GM12878 (cell line): ENCODE measurements around the gene LAMA5. TPM values are rescaled to one million over a fixed set of nuclear protein-coding genes. Genes with fewer than 3 reads are reported as not detected.

Source experiments
- ATAC-seq: fragments of 200-7000 bp; cut with Tn5 transposase; 3 replicates; pipeline ENCODE4 v1.9.1; 2020; ENCODE audit warnings: mild to moderate bottlenecking, moderate library complexity
- BruUV-seq: library from RNA; stranded (reverse); fragments of 400-500 nt; replicated peaks from 2 replicates; lab custom pipeline; 2021; lab: Mats Ljungman, UMichigan
- CTCF ChIA-PET: fragments of 300-600 bp; sonication (Branson Sonifier 250); formaldehyde crosslinking; extraction: SDS; loops from one replicate; lab custom pipeline; 2021; ENCODE audit warnings: inconsistent platforms; lab: Yijun Ruan, JAX
- POLR2A ChIA-PET: fragments of 350-600 bp; formaldehyde crosslinking; extraction: SDS; loops from one replicate; lab custom pipeline; 2021; ENCODE audit warnings: inconsistent platforms; lab: Charles Lee
- RAD21 ChIA-PET: fragments of 300-600 bp; sonication (Branson Sonifier 250); formaldehyde crosslinking; loops from one replicate; lab custom pipeline; 2023; ENCODE audit warnings: antibody characterized with exemption; ENCODE audit not compliant: unreplicated experiment; lab: Charles Lee
- SMC1A ChIA-PET: fragments of 300-600 bp; sonication (Branson Sonifier 250); formaldehyde crosslinking; loops from one replicate; lab custom pipeline; 2023; ENCODE audit not compliant: unreplicated experiment, uncharacterized antibody; lab: Charles Lee
- DNase-seq: peaks from one replicate; pipeline ENCODE4 v3.0.0-alpha.2; 2011; ENCODE audit warnings: low read depth, low spot score
- FAIRE-seq: peaks from 3 replicates; lab custom pipeline; 2011; peaks lifted over from hg19 to GRCh38; lab: Jason Lieb, UNC
- H2AFZ ChIP-seq: 2 replicates; pipeline ENCODE4 v1.6.0; 2011; ENCODE audit warnings: low read depth, low read length, control low read depth; ENCODE audit not compliant: control insufficient read depth
- H3K27ac ChIP-seq: 2 replicates; pipeline ENCODE4 v1.5.1; 2011; ENCODE audit warnings: control low read depth; ENCODE audit not compliant: control insufficient read depth, insufficient read depth
- H3K27me3 ChIP-seq, 2 experiments: replicated peaks in 1 of 2; 2 replicates each; pipeline versions ENCODE4 v1.6.0 to v1.6.1; 2011; ENCODE audit warnings: low read length in 1 of 2; ENCODE audit not compliant: control insufficient read depth in 2 of 2, insufficient read depth in 2 of 2
- H3K36me3 ChIP-seq, 2 experiments: 2 replicates each; pipeline ENCODE4 v1.5.1; 2011; ENCODE audit warnings: low read length in 1 of 2; ENCODE audit not compliant: control insufficient read depth in 2 of 2, insufficient read depth in 2 of 2
- H3K4me1 ChIP-seq: 2 replicates; pipeline ENCODE4 v1.6.1; 2011; ENCODE audit warnings: mild to moderate bottlenecking, low read length, moderate library complexity, mixed read lengths; ENCODE audit not compliant: control insufficient read depth, insufficient read depth
- H3K4me2 ChIP-seq: 2 replicates; pipeline ENCODE4 v1.6.0; 2011; ENCODE audit warnings: control low read depth; ENCODE audit not compliant: control insufficient read depth, insufficient read depth
- H3K4me3 ChIP-seq: fragments of 200-600 bp; sonication (generic); 2 replicates; pipeline ENCODE4 v1.5.1; 2016
- H3K79me2 ChIP-seq: 2 replicates; pipeline ENCODE4 v1.6.0; 2011; ENCODE audit warnings: low read length; ENCODE audit not compliant: control insufficient read depth, insufficient read depth
- H3K9ac ChIP-seq: 2 replicates; pipeline ENCODE4 v1.8.0; 2011; ENCODE audit warnings: low read length, control low read depth, mixed read lengths; ENCODE audit not compliant: control insufficient read depth, insufficient read depth
- H3K9me3 ChIP-seq: replicated peaks from 3 replicates; pipeline ENCODE4 v1.5.1; 2011; ENCODE audit warnings: mild to moderate bottlenecking, low read length; ENCODE audit not compliant: control insufficient read depth, insufficient read depth
- H4K20me1 ChIP-seq: 2 replicates; pipeline ENCODE4 v1.6.0; 2011; ENCODE audit not compliant: control insufficient read depth, insufficient read depth
- BCL11A ChIP-seq: IDR thresholded peaks from 2 replicates; pipeline ENCODE4 v1.6.1; 2011; ENCODE audit warnings: low read depth, low read length
- BMI1 ChIP-seq: fragments of 450-650 bp; IDR thresholded peaks from 2 replicates; pipeline ENCODE4 v1.6.1; 2016; ENCODE audit warnings: mild to moderate bottlenecking, moderate library complexity, borderline replicate concordance
- CHD4 ChIP-seq: fragments of 200-600 bp; sonication (generic); IDR thresholded peaks from 2 replicates; pipeline ENCODE4 v1.6.1; 2016; ENCODE audit warnings: mild to moderate bottlenecking
- MXI1 ChIP-seq: fragments of 150-350 bp; IDR thresholded peaks from 2 replicates; pipeline ENCODE4 v1.6.1; 2011; ENCODE audit warnings: low read depth, mild to moderate bottlenecking, inconsistent platforms, low read length, improper control_type of control experiment
- NBN ChIP-seq: fragments of 450-650 bp; IDR thresholded peaks from 2 replicates; pipeline ENCODE4 v1.6.1; 2016
- RAD51 ChIP-seq: fragments of 450-650 bp; IDR thresholded peaks from 2 replicates; pipeline ENCODE4 v1.6.1; 2016; ENCODE audit warnings: moderate library complexity, mild to moderate bottlenecking, inconsistent platforms
- RFX5 ChIP-seq: IDR thresholded peaks from 2 replicates; pipeline ENCODE4 v1.6.1; 2011; ENCODE audit warnings: low read depth, low read length, improper control_type of control experiment
- SKIL ChIP-seq: fragments of 450-650 bp; IDR thresholded peaks from 2 replicates; pipeline ENCODE4 v1.6.1; 2017; ENCODE audit warnings: mild to moderate bottlenecking, low read depth, inconsistent platforms; ENCODE audit not compliant: poor library complexity, severe bottlenecking
- SUZ12 ChIP-seq: fragments of 200-600 bp; sonication (generic); IDR thresholded peaks from one replicate; pipeline ENCODE4 v1.6.1; 2018; ENCODE audit warnings: antibody characterized with exemption, mild to moderate bottlenecking; ENCODE audit not compliant: unreplicated experiment
- WRNIP1 ChIP-seq: IDR thresholded peaks from 2 replicates; pipeline ENCODE4 v1.6.1; 2011; ENCODE audit warnings: low read depth, low read length, improper control_type of control experiment, borderline replicate concordance
- ZBTB40 ChIP-seq: fragments of 450-650 bp; IDR thresholded peaks from 2 replicates; pipeline ENCODE4 v1.6.1; 2016; ENCODE audit warnings: mild to moderate bottlenecking, moderate library complexity, borderline replicate concordance
- ZNF217 ChIP-seq: fragments of 450-650 bp; IDR thresholded peaks from 2 replicates; pipeline ENCODE4 v1.6.1; 2017; ENCODE audit warnings: antibody characterized with exemption, mild to moderate bottlenecking
- ZSCAN29 ChIP-seq: fragments of 450-650 bp; IDR thresholded peaks from 2 replicates; pipeline ENCODE4 v1.6.1; 2017; ENCODE audit warnings: mild to moderate bottlenecking, moderate library complexity
- WGBS: methylation state at CpG from one replicate; pipeline ENCODE4 v1.1.6; 2016; ENCODE audit warnings: low lambda C conversion rate; ENCODE audit not compliant: insufficient replicate concordance, insufficient coverage; ENCODE audit errors: missing lambda C conversion rate; 5-methylcytosine and 5-hydroxymethylcytosine counted together
- in situ Hi-C: fragments of 300-500 bp; cut with MboI; formaldehyde crosslinking; loops from 9 replicates; pipeline ENCODE4 v1.14.3; 2018; ENCODE audit warnings: mixed read lengths
- intact Hi-C: fragments of 100-400 bp; cut with micrococcal nuclease; formaldehyde crosslinking; loops from one replicate; pipeline ENCODE4 v1.14.2; 2022; ENCODE audit not compliant: unreplicated experiment
- polyA plus RNA-seq, 11 experiments: library from polyadenylated mRNA; depleted of rRNA in 4 of 11; unstranded in 6 of 11; stranded (reverse) in 5 of 11; fragments of >200 nt; fragmentation: Nextera tagmentation in 4 of 11; fragmentation: Illumina TruSeq in 1 of 11; extraction: Ambion mirVana in 4 of 11; extraction: Trizol in 1 of 11; gene quantifications; 1 replicate in 1 of 11; 2 replicates in 10 of 11; pipeline versions ENCODE4 v1.2.1 to v1.2.3, GENCODE V29; 2011 to 2016; ENCODE audit warnings: inconsistent platforms in 2 of 11, missing spikeins in 2 of 11, low read depth in 1 of 11
- total RNA-seq, 4 experiments: library from RNA; depleted of rRNA in 3 of 4; stranded (reverse); fragments of >200 nt in 3 of 4; fragmentation: Illumina TruSeq in 1 of 4; extraction: Trizol in 1 of 4; gene quantifications; 2 replicates each; pipeline versions ENCODE4 v1.2.1 to v1.2.3, GENCODE V29; 2013 to 2021

The LAMA5 gene
- total and polyA plus RNA-seq, 10 of the 15 experiments (the other 5 are each of a cell fraction or from before 2014, with no cell fraction given) = 0.09 to 3.1 (median 1.6) TPM; not detected in 3

DNA sequence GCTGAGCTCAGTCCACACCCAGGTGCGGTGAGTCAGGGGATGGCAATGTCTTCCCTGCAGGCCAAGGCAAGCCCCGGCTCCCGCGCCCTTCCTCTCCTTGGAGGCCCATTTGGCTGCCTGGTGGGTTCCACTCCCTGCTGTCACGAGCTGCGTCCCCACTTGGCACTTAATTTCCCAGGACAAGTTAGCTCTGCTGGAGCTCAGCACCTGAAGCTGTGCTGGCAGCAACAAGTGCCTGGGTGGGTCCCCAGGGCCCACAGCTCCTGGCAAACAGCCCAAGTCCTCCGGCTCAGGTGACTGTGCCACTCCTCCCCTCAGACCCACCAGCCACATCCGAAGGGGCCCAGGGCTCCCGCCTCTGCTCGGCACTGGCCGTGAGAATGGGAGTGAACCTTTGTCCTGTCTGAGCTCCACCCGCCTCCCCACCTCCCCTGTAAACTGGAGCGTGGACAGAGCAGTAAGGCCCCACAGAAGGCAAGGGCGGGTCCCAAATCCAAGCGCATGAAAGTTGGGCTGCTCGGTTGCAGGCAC is 16.9 kb downstream of the LAMA5 start (continued):
- TF ChIP-seq ZBTB40 = no peak
- no peak for TF ChIP-seq BCL11A
- TF ChIP-seq RFX5 = no peak
- no peak for TF ChIP-seq NBN

GRCh38 chr20:62349556-62350097 is 17.5 kb downstream of the LAMA5 start:
- ChIA-PET RAD21 (no interaction called here), CTCF (interaction anchor here (1.4 kb wide), 1 partner anchor 33 kb away, joined by 3 read pairs; no protein-coding TSS in a partner anchor), POLR2A (no interaction called here), SMC1A (no interaction called here)
- Histone ChIP-seq H3K9ac (no peak overlapping the region), H4K20me1 (no peaks in the 10 kb centered on the region), H3K4me2 (no peak overlapping the region), H3K27me3 (no peaks in the 10 kb centered on the region), H3K9me3 (no peaks in the 10 kb centered on the region; the same call in 2 of the 3 replicates), H3K36me3 (no peaks in the 10 kb centered on the region; a peak in 1 of 4 replicates), H2AFZ (no peak overlapping the region), H3K4me3 (no peak overlapping the region), H3K79me2 (no peaks in the 10 kb centered on the region), H3K4me1 (no peaks in the 10 kb centered on the region), H3K27ac (no peak overlapping the region)
- in situ Hi-C loops (no loop called here), intact Hi-C loops (no loop called here)
- no peak for TF ChIP-seq WRNIP1
- TF ChIP-seq SKIL = no peak
- TF ChIP-seq CHD4 = no peak
- no peak for TF ChIP-seq MXI1
- no peak for TF ChIP-seq BMI1
- TF ChIP-seq ZSCAN29 = no peak
- no peak for TF ChIP-seq SUZ12
- TF ChIP-seq RAD51 = no peak
- no peak for TF ChIP-seq ZNF217
- WGBS = 86% methylated on average over 3 of the region's 7 CpGs
- ATAC-seq = no peak
- DNase-seq = no peak
- FAIRE-seq = no peak
- no TSS peak for BruUV-seq
